HG02610 (cell line): ENCODE results near the gene GPR61.

Experiments used
- ATAC-seq: cut with Tn5 transposase; IDR thresholded peaks from one replicate; pipeline ENCODE4 v1.9.1; 2021; ENCODE audit warnings: mild to moderate bottlenecking, moderate library complexity; ENCODE audit not compliant: unreplicated experiment

The GPR61 gene

GRCh38 chr1:109539676-109540075, at the start of gene GPR61:
TSS of gene GPR61 (plus strand) at chr1:109539872. CDS start at chr1:109543023, 3,151 bp downstream.
- ATAC-seq = no peak

GRCh38 chr1:109490029-109490933, 49.4 kb upstream of the GPR61 start:
- ATAC-seq = peak; percentile 29

DNA sequence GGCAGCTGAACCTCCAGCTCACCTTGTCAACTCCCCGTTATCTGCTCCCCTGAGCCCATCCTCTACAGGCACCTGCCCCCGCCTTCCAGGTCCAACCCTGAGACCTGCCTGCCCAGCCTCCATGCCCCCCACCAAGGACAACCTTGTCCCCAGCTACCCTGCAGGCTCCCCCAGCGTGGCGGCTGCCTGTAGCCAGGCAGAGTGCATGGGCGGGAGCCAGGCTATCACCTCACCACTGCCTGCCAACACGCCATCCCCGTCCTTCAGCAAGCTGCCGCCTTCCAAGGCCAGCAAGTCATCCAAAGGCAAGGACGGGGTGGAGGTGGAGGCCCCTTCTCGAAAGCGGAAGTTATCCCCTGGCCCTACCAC, 48.8 kb upstream of the GPR61 start:
- no peak for ATAC-seq

DNA sequence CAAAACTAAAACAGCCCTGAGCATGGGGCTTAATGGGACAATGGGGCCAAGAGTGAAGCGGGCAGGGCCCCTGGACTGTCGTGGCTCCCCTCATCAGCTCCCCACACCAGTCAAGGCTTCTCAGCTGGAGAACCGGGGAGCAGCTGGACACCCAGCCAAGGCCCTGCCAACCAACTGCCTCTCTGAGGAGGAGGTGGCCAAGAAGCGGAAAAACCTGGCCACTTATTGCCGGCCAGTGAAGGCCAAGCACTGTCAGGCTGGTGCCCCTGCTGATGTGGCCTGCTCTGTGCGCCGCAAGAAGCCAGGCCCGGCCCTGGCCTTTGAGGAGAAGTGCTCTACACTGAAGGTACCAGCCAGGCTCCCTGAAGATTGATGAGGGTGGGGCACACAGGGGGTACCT, 48.3 kb upstream of the GPR61 start:
- no peak for ATAC-seq

- ATAC-seq = no peak
Observed at GRCh38 chr1:109492779-109493178, 46.9 kb upstream of the GPR61 start.

DNA sequence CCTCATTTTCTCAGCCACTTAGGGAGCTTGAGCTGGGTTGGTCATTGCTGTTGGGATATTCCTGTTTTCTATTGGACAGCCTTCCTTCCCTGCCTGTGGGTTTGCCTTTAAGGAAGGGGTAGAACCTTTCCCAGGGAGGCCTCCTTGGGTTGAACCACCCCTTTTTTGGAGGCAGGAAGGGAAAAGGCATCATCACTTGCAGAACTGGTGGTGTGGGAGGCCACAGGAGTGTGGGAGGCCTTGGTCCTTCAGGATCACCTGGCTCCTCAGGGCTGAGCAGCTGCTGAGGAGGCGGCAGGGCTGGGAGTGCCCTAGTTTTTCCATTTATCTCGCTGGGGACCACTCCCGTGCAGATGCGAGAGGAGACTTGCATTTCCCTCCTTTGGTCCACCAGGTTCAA, 46.4 kb upstream of the GPR61 start:
- ATAC-seq = no peak

DNA sequence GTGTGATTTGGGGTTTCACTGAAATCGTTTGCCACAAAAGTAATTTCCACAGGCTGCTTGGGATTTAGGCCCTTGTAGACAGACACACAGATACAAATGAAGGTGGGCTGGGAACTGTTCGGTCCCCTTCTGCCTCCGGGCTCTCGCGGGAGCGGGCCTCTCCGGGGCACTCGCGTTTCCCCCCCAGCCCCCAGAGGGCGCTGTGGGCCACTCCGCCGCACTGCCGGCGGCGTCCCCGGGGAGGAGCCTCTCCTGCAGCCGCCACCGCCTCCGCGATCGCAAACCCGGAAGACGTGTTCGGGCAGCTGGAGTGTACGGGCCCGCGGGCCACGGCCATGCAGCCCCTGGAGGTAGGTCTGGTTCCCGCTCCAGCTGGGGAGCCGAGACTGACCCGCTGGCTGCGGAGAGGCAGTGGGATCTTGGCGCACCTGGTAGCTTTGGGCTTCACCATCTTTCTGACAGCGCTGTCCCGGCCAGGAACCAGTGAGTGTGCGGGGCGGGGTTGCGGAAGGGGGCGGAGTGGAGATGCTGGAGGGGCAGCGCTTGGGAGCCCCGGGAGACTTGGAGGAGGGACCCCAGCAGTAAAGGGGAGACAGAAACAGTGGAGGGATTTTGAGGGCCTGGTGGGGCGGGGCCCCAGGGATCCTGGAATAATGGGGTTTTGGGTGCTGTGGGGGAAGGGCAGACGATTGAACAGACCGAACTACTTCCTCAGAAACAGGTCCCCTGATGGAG, 45.7 kb upstream of the GPR61 start, which contains the start of gene CYB561D1:
CYB561D1 (plus strand) TSS at position 290 of the 735 bp plus-strand sequence; CDS start at position 336, 46 bp downstream.
- peak; percentile 86 for ATAC-seq

GRCh38 chr1:109495738-109496137, 43.9 kb upstream of the GPR61 start:
- ATAC-seq = no peak

- ATAC-seq = no peak
Observed at GRCh38 chr1:109497449-109498160, 42.1 kb upstream of the GPR61 start.

DNA sequence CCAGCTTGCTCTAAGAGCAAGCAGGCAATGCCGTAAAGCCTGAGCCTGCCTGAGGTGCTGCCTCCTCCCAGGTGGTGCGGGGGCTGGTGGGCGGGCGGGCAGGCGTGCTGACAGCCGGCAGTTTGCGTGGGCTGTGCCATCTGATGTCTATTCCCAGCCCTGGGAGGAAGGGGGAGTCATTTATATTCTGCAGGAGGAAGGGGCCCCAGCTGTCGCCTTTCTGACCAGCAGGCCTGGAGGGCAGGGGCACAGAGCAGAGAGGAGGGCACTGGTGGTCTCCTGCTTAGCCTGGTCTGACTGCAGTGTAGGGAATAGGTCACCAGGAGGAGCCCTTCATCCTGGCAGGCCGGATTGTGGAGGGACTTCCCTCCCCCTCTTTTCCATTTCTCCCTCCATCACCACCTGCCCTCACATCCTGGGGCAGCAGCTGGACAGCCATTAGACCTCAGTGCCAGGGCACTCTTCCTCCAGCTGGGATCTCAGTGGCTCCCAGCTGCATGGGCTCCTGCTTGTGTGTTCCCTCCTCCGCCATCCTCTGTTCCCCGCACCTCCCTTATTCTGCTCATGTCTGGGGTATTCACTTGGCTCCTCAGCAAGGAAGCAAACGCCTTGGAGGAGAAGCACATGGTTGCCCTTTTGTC, 41.4 kb upstream of the GPR61 start:
- no peak for ATAC-seq

- ATAC-seq = no peak
Observed at GRCh38 chr1:109499081-109499480, 40.6 kb upstream of the GPR61 start.

GRCh38 chr1:109499661-109500536, 39.8 kb upstream of the GPR61 start:
- ATAC-seq = no peak

GRCh38 chr1:109500941-109501381, 38.7 kb upstream of the GPR61 start:
- no peak for ATAC-seq

- ATAC-seq = no peak
Observed at GRCh38 chr1:109501644-109502363, 37.9 kb upstream of the GPR61 start.

DNA sequence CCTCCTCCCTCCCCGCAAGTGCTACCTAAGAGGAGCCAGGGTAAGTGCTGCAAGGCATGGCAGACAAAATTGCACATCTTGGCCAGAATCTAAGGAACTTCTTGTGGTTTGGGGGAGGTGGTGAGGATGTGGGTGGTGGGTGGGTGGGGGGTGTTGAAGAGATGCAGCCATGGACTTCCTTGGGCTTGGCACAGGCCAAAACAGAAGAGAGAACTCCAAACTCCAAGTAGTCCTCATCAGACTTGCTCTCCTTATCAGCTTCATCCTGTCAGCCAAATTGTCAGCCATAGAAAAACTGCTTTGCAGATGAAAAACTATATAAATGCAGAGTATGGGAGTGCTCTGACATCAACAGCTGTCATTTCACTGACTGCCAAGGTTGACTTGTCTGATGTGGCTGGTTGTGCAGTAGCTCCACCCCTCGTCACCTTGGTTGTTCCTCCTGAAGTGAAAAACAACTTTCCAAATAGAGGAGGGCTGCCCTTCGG, 37.3 kb upstream of the GPR61 start:
- no peak for ATAC-seq

DNA sequence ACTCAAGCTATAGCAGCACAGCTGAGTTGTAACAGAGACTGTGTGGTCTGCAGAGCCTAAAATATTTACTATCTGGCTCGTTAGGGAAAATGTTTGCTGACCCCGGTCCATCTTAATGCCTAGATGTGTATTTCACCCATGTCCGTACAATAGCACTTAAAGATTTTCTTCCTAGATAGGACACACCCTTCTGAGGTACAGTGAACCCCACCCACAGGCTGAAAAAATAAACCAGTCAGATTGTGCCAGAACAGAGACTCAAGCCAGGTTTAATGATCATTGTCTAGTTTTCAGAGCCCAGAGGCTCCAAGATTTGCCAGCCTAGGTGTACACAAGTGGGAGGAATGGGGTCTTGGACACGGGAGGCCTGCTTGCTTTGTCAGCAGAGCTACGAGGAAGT, 35.7 kb upstream of the GPR61 start:
- ATAC-seq = no peak

- ATAC-seq = no peak
Observed at GRCh38 chr1:109504974-109505373, 34.7 kb upstream of the GPR61 start.

- no peak for ATAC-seq
Observed at GRCh38 chr1:109508001-109508872, 31.4 kb upstream of the GPR61 start.
